CD4-positive, CD25-positive, alpha-beta regulatory T cell (primary cell): ENCODE measurements around the gene CUX1. TPM values are rescaled to one million over a fixed set of nuclear protein-coding genes. Genes with fewer than 3 reads are reported as not detected.

ENCODE experiments used
- ATAC-seq, 2 donors: fragments of 150-1000 bp; cut with Tn5 transposase; one replicate each; pipeline ENCODE4 v1.10.0; 2021; ENCODE audit warnings: low read depth in 2 of 2, moderate number of reproducible peaks in 2 of 2, moderate library complexity in 1 of 2
- DNase-seq, 3 donors: peaks; one replicate each; pipeline versions ENCODE4 v3.0.0 to v3.0.0-alpha.2; 2012 to 2022; ENCODE audit warnings: mixed read lengths in 1 of 3
- H3K27ac ChIP-seq: one replicate; pipeline ENCODE4 v1.7.0; 2013; ENCODE audit warnings: mild to moderate bottlenecking, low read length; ENCODE audit not compliant: insufficient read depth, poor library complexity, severe bottlenecking
- H3K27me3 ChIP-seq: one replicate; pipeline ENCODE4 v1.7.0; 2013; ENCODE audit warnings: low read length; ENCODE audit not compliant: control insufficient read depth, insufficient read depth
- H3K36me3 ChIP-seq: one replicate; pipeline ENCODE4 v1.7.0; 2013; ENCODE audit warnings: mild to moderate bottlenecking, low read length, moderate library complexity; ENCODE audit not compliant: control insufficient read depth, insufficient read depth
- H3K4me1 ChIP-seq: 2 replicates; pipeline ENCODE4 v1.7.0; 2013; ENCODE audit warnings: mild to moderate bottlenecking, low read length; ENCODE audit not compliant: insufficient read depth, control insufficient read depth, poor library complexity, severe bottlenecking
- H3K4me3 ChIP-seq: one replicate; pipeline ENCODE4 v1.7.0; 2013; ENCODE audit warnings: low read depth, mild to moderate bottlenecking, low read length, moderate library complexity
- H3K9me3 ChIP-seq, 2 experiments: 1 replicate in 1 of 2; 2 replicates in 1 of 2; pipeline ENCODE4 v1.7.0; 2013; ENCODE audit warnings: low read length in 2 of 2, mild to moderate bottlenecking in 1 of 2, moderate library complexity in 1 of 2; ENCODE audit not compliant: control insufficient read depth in 2 of 2
- H3K27ac Mint-ChIP-seq, 3 donors: one replicate each; pipeline ENCODE4 v1.8.0; 2020 to 2022; ENCODE audit warnings: mild to moderate bottlenecking in 3 of 3, mixed read lengths in 3 of 3, moderate library complexity in 2 of 3
- H3K27me3 Mint-ChIP-seq: one replicate; pipeline ENCODE4 v1.8.0; 2022; ENCODE audit warnings: mild to moderate bottlenecking, mixed read lengths
- H3K36me3 Mint-ChIP-seq: one replicate; pipeline ENCODE4 v1.8.0; 2020; ENCODE audit warnings: mixed read lengths
- H3K4me1 Mint-ChIP-seq, 4 donors: one replicate each; pipeline ENCODE4 v1.8.0; 2020 to 2022; ENCODE audit warnings: mixed read lengths in 4 of 4, mild to moderate bottlenecking in 1 of 4
- H3K4me3 Mint-ChIP-seq, 4 donors: one replicate each; pipeline ENCODE4 v1.8.0; 2020 to 2022; ENCODE audit warnings: mild to moderate bottlenecking in 4 of 4, mixed read lengths in 4 of 4, moderate library complexity in 3 of 4
- H3K9me3 Mint-ChIP-seq, 7 donors: one replicate each; pipeline ENCODE4 v1.8.0; 2020 to 2022; ENCODE audit warnings: mixed read lengths in 7 of 7, mild to moderate bottlenecking in 3 of 7, moderate library complexity in 2 of 7
- polyA plus RNA-seq, 4 donors: library from polyadenylated mRNA; unstranded; fragments of 300-500 nt; fragmentation: Illumina TruSeq; gene quantifications; one replicate each; pipeline ENCODE4 v1.2.3, GENCODE V29; 2021
- total RNA-seq: library from RNA; stranded (reverse); gene quantifications from one replicate; pipeline ENCODE4 v1.2.3, GENCODE V29; 2022

The CUX1 gene
- total and polyA plus RNA-seq, 5 donors from 2014 or later, result 6.0 to 45.1 (median 7.8) TPM

GRCh38 chr7:102204212-102204611 is 386.8 kb downstream of the CUX1 start:
- H3K9me3 Mint-ChIP-seq, result peaks cover 0 to 2% (median 0%) of the 10 kb centered on the region in 7 donors
- Histone ChIP-seq H3K27me3 (no peaks in the 10 kb centered on the region), H3K27ac (no peak overlapping the region), H3K4me1 (no peaks in the 10 kb centered on the region), H3K4me3 (no peak overlapping the region), H3K36me3 (peaks cover 44% of the 10 kb centered on the region), H3K9me3 (no peaks in the 10 kb centered on the region)
- peaks cover 37% of the 10 kb centered on the region for H3K36me3 Mint-ChIP-seq
- H3K27me3 Mint-ChIP-seq, result no peaks in the 10 kb centered on the region
- DNase-seq (no peak), ATAC-seq (no peak)
- no peak overlapping the region for H3K27ac Mint-ChIP-seq
- no peak overlapping the region for H3K4me3 Mint-ChIP-seq
- H3K4me1 Mint-ChIP-seq, result no peaks in the 10 kb centered on the region

DNA sequence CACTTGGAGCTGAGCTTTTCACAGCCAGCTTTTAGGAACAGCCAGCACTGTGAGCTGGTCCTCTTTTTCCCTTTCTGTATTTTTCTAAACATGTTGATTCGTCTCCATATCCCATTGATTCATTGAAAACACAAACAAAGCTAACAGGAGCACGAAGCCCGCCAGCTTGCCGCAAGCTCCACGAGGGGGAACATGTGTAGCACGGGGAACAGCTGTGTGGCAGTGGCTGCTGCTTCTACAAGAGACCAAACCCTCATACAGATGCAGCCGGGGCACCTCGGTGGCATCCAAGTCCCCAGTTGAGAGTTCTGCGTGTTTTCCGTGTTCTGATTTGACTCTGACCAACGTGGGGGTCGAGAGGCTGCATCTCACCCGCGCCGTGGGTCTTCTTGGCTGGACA is 388.5 kb downstream of the CUX1 start:
- Histone ChIP-seq H3K27me3 (no peaks in the 10 kb centered on the region), H3K27ac (no peak overlapping the region), H3K36me3 (peaks cover 32% of the 10 kb centered on the region), H3K4me1 (no peaks in the 10 kb centered on the region), H3K4me3 (no peak overlapping the region), H3K9me3 (no peaks in the 10 kb centered on the region)
- Mint-ChIP-seq H3K4me3 (no peak overlapping the region), H3K27ac (no peak overlapping the region), H3K4me1 (no peaks in the 10 kb centered on the region), H3K27me3 (no peaks in the 10 kb centered on the region), H3K9me3 (peaks cover 0 to 2% (median 0%) of the 10 kb centered on the region in 7 donors), H3K36me3 (peaks cover 38% of the 10 kb centered on the region)
- ATAC-seq (no peak), DNase-seq (no peak)

DNA sequence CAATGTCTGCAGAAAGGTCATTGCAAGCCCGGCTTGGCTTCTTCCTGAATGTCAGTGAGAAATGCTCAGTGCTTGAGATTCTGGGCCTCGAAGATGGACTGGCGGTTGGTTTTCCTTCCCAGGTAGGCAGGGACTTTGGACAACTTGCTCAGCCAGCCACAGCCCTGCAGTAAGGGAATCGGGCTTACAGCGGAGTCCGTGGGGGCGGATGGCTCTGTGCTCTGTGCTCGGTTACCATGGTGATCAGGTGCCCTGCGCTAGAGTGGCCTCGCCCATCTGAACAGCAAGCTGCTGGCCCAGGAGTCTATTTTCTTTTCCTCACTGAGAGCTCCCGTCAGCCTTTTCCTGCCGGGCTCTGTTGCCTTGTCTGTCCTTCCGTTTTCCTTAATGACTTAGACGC is 391.4 kb downstream of the CUX1 start:
- Mint-ChIP-seq H3K9me3 (peaks cover 0 to 2% (median 0%) of the 10 kb centered on the region in 7 donors), H3K4me1 (no peaks in the 10 kb centered on the region), H3K4me3 (no peak overlapping the region), H3K36me3 (peaks cover 35% of the 10 kb centered on the region), H3K27ac (no peak overlapping the region), H3K27me3 (no peaks in the 10 kb centered on the region)
- H3K27ac ChIP-seq, result no peak overlapping the region
- H3K4me3 ChIP-seq, result no peak overlapping the region
- no peak for DNase-seq
- H3K9me3 ChIP-seq, result no peaks in the 10 kb centered on the region
- ATAC-seq, result no peak
- H3K4me1 ChIP-seq, result no peaks in the 10 kb centered on the region
- H3K36me3 ChIP-seq, result peaks cover 24% of the 10 kb centered on the region
- no peaks in the 10 kb centered on the region for H3K27me3 ChIP-seq

GRCh38 chr7:102210787-102211186 is 393.4 kb downstream of the CUX1 start:
- ATAC-seq (no peak), DNase-seq (no peak)
- H3K9me3 ChIP-seq, result no peaks in the 10 kb centered on the region
- Mint-ChIP-seq H3K27me3 (no peaks in the 10 kb centered on the region), H3K9me3 (peaks cover 0 to 2% (median 0%) of the 10 kb centered on the region in 7 donors), H3K4me3 (no peak overlapping the region), H3K36me3 (peaks cover 32% of the 10 kb centered on the region), H3K4me1 (no peaks in the 10 kb centered on the region), H3K27ac (no peak overlapping the region)
- no peak overlapping the region for H3K27ac ChIP-seq
- no peaks in the 10 kb centered on the region for H3K27me3 ChIP-seq
- H3K4me1 ChIP-seq, result no peaks in the 10 kb centered on the region
- H3K36me3 ChIP-seq, result peaks cover 12% of the 10 kb centered on the region
- H3K4me3 ChIP-seq, result no peak overlapping the region

DNA sequence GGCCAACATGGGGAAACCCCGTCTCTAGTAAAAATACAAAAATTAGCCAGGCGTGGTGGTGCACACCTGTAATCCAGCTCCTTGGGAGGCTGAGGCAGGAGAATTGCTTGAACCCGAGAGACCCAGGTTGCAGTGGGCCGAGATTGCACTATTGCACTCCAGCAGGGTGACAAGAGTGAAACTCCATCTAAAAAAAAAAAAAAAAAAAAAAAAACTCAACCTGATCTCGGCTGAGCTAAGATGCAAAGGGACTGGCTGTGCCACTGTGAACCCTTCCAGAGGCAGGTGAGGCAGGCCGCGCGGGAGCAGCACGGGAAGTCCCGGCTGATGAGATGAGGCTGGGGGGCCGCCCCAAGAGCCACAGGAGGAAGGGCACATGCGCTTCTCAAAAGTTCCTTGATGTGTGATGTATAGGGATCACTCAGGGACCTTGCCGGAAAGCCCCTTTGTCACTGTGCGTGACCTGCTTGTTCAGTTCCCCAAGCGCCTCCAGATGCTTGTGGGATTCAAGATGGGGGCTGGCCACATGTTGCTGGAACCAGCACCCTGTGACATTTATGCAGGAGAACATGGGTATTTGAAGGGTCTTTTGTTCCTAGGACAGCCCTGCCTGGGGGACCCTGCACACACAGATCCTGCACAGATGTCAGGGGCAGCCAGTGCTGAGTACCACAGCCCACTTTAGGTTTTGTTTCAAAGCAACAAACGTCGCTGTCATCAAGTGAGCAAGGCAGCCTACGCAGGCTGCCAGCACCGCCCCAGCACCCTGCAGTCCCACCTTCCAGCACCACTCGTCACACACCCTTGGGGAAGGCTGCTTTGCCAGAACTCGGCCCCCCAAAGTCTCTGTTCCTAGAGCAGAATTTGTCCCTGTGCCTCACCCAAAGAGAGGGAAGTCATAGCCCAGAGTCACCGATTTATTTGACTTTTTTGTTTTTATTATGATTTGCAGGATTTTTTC is 394.4 kb downstream of the CUX1 start:
- Histone ChIP-seq H3K9me3 (no peaks in the 10 kb centered on the region), H3K27me3 (no peaks in the 10 kb centered on the region), H3K4me3 (no peak overlapping the region), H3K27ac (no peak overlapping the region), H3K4me1 (no peaks in the 10 kb centered on the region), H3K36me3 (peaks cover 7% of the 10 kb centered on the region)
- Mint-ChIP-seq H3K27ac (no peak overlapping the region), H3K4me3 (no peak overlapping the region), H3K4me1 (peaks cover 0 to 2% (median 0%) of the 10 kb centered on the region in 4 donors), H3K36me3 (peaks cover 27% of the 10 kb centered on the region), H3K9me3 (peaks cover 0 to 2% (median 0%) of the 10 kb centered on the region in 7 donors), H3K27me3 (no peaks in the 10 kb centered on the region)
- no peak for DNase-seq
- no peak for ATAC-seq

DNA sequence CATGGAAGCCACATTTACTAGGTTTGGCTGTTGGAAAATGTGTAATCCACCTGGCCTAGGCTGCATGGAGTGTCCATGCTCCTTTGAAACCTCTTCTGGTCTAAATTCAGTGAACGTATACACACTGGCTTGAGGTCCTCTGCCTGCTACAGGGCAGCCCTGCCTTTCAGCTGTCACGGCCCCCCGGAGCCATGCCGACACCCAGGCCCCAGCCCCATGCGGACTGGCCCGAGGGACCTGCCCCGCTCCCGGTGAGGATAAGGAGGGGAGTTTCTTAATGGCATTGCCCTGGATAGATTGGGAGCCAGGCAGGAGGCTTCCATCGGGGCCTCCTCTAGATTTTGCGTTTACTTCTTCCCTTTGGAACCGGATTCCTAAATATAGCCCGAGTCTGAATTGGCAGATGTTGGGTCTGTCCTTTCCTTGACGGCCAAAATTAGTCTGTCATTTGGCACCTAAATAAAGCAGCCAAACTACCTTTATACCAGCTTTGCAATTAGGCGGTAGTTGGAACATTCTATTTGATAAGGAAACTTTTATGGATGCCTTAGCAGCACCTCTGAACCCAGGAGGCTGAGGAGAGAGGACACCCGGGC is 397.1 kb downstream of the CUX1 start:
- peaks cover 0 to 3% (median 0%) of the 10 kb centered on the region in 4 donors for H3K4me1 Mint-ChIP-seq
- ATAC-seq, result no peak
- H3K9me3 Mint-ChIP-seq, result no peaks in the 10 kb centered on the region

GRCh38 chr7:102215256-102215655 is 397.8 kb downstream of the CUX1 start:
- no peak for DNase-seq
- Histone ChIP-seq H3K27me3 (no peaks in the 10 kb centered on the region), H3K4me1 (no peaks in the 10 kb centered on the region), H3K9me3 (no peaks in the 10 kb centered on the region), H3K36me3 (no peaks in the 10 kb centered on the region), H3K4me3 (no peak overlapping the region), H3K27ac (no peak overlapping the region)
- no peak for ATAC-seq
- Mint-ChIP-seq H3K4me1 (peaks cover 0 to 3% (median 0%) of the 10 kb centered on the region in 4 donors), H3K27me3 (no peaks in the 10 kb centered on the region), H3K36me3 (peaks cover 19% of the 10 kb centered on the region), H3K9me3 (no peaks in the 10 kb centered on the region), H3K4me3 (no peak overlapping the region), H3K27ac (no peak overlapping the region)

More for the DNA sequence above, 397.1 kb downstream of the CUX1 start:
- Histone ChIP-seq H3K27ac (no peak overlapping the region), H3K4me3 (no peak overlapping the region), H3K27me3 (no peaks in the 10 kb centered on the region), H3K9me3 (no peaks in the 10 kb centered on the region), H3K36me3 (no peaks in the 10 kb centered on the region), H3K4me1 (no peaks in the 10 kb centered on the region)
- H3K36me3 Mint-ChIP-seq, result peaks cover 19% of the 10 kb centered on the region
- H3K27ac Mint-ChIP-seq, result no peak overlapping the region
- no peaks in the 10 kb centered on the region for H3K27me3 Mint-ChIP-seq
- H3K4me3 Mint-ChIP-seq, result no peak overlapping the region
- no peak for DNase-seq
